ENCODE measurements around the gene DAB2. TPM values are rescaled to one million over a fixed set of nuclear protein-coding genes. Genes with fewer than 3 reads are reported as not detected.
"Not testable (repeated sequence)": the region's sequence is repeated elsewhere in the genome, so short reads cannot be mapped to it uniquely, and the experiment has no call there.

Gene DAB2
- total and polyA plus RNA-seq, 8 donors, result 3.1 to 74.4 (median 35.7) TPM

GRCh38 chr5:39411061-39411460 lies 13.7 kb downstream of the DAB2 start:
- H3K27ac ChIP-seq, result peak overlapping the region in 3 of 5 donors; percentile 22 to 58 (median 56)
- intact Hi-C loops (cut with DNase I; ENCODE audit: low total_unique reads), result no loop called here
- H3K4me1 ChIP-seq, result peaks cover 0 to 48% (median 12%) of the 10 kb centered on the region in 4 donors
- no peaks in the 10 kb centered on the region for H3K27me3 ChIP-seq
- TF ChIP-seq CTCF (IDR thresholded peaks at IDR 0.05) (no peak), EP300 (IDR thresholded peaks at IDR 0.05) (no peak), POLR2A (IDR thresholded peaks at IDR 0.05) (no peak), POLR2AphosphoS5 (IDR thresholded peaks at IDR 0.05) (peak in 1 of 3 donors; percentile 26)
- WGBS, 5 donors, result 7 to 17% (median 13%) methylated on average over 1 of the region's 1 CpG
- no peaks in the 10 kb centered on the region for H3K36me3 ChIP-seq
- H3K4me3 ChIP-seq, result no peak overlapping the region
- no peak for DNase-seq
- H3K9me3 ChIP-seq, result no peaks in the 10 kb centered on the region

- no peak overlapping the region for H3K4me3 ChIP-seq
- no peaks in the 10 kb centered on the region for H3K27me3 ChIP-seq
- H3K4me1 ChIP-seq, result peaks cover 0 to 41% (median 12%) of the 10 kb centered on the region in 4 donors
- 60 to 85% (median 71%) methylated on average over 1 of the region's 1 CpG for WGBS, 5 donors
- H3K27ac ChIP-seq, result peak overlapping the region in 2 of 5 donors; percentile 3 to 18
- DNase-seq, result no peak
- no peaks in the 10 kb centered on the region for H3K36me3 ChIP-seq
- H3K9me3 ChIP-seq, result no peaks in the 10 kb centered on the region
- intact Hi-C loops (cut with DNase I; ENCODE audit: low total_unique reads), result no loop called here
- TF ChIP-seq POLR2AphosphoS5 (IDR thresholded peaks at IDR 0.05) (no peak), CTCF (IDR thresholded peaks at IDR 0.05) (no peak), POLR2A (IDR thresholded peaks at IDR 0.05) (no peak), EP300 (IDR thresholded peaks at IDR 0.05) (no peak)
Measured at GRCh38 chr5:39409033-39409432, 15.7 kb downstream of the DAB2 start.

- no peak for DNase-seq
- peaks cover 0 to 27% (median 4%) of the 10 kb centered on the region in 4 donors for H3K4me1 ChIP-seq
- H3K4me3 ChIP-seq, result no peak overlapping the region
- intact Hi-C loops (cut with DNase I; ENCODE audit: low total_unique reads), result no loop called here
- H3K27ac ChIP-seq, result no peak overlapping the region
- no peak for TF ChIP-seq EP300 (IDR thresholded peaks at IDR 0.05)
- no peak for TF ChIP-seq CTCF (IDR thresholded peaks at IDR 0.05)
- no peaks in the 10 kb centered on the region for H3K9me3 ChIP-seq
- WGBS, 5 donors, result 57 to 74% (median 67%) methylated on average over 5 of the region's 5 CpGs
- H3K27me3 ChIP-seq, result no peaks in the 10 kb centered on the region
- no peaks in the 10 kb centered on the region for H3K36me3 ChIP-seq
Measured at GRCh38 chr5:39405083-39405843, 19.5 kb downstream of the DAB2 start.

- H3K36me3 ChIP-seq; H3K27me3 ChIP-seq; DNase-seq; H3K9me3 ChIP-seq; intact Hi-C loops (cut with DNase I; ENCODE audit: low total_unique reads); H3K4me3 ChIP-seq; H3K27ac ChIP-seq: not testable (repeated sequence)
- 78 to 93% (median 90%) methylated on average over 3 of the region's 3 CpGs for WGBS, 5 donors
- peaks cover 0 to 34% (median under 1%) of the 10 kb centered on the region in 4 donors for H3K4me1 ChIP-seq
Measured at GRCh38 chr5:39403761-39404160, 21.0 kb downstream of the DAB2 start.

GRCh38 chr5:39402140-39402539 lies 22.6 kb downstream of the DAB2 start:
- H3K9me3 ChIP-seq; intact Hi-C loops (cut with DNase I; ENCODE audit: low total_unique reads); H3K36me3 ChIP-seq; H3K4me3 ChIP-seq; DNase-seq; H3K27me3 ChIP-seq: not testable (repeated sequence)
- H3K4me1 ChIP-seq, result peaks cover 0 to 38% (median 0%) of the 10 kb centered on the region in 4 donors
- H3K27ac ChIP-seq, result peak overlapping the region in 3 of 5 donors; percentile 79 to 86 (median 80)
